CD4-positive, alpha-beta T cell treated with Interleukin-1 beta for 1 hour (primary cell): ENCODE measurements around the gene PPP1R14C.

Experiments
- DNase-seq, 2 donors: peaks; one replicate each; pipeline ENCODE4 v3.0.0-alpha.2; 2020 to 2022

PPP1R14C gene

DNA sequence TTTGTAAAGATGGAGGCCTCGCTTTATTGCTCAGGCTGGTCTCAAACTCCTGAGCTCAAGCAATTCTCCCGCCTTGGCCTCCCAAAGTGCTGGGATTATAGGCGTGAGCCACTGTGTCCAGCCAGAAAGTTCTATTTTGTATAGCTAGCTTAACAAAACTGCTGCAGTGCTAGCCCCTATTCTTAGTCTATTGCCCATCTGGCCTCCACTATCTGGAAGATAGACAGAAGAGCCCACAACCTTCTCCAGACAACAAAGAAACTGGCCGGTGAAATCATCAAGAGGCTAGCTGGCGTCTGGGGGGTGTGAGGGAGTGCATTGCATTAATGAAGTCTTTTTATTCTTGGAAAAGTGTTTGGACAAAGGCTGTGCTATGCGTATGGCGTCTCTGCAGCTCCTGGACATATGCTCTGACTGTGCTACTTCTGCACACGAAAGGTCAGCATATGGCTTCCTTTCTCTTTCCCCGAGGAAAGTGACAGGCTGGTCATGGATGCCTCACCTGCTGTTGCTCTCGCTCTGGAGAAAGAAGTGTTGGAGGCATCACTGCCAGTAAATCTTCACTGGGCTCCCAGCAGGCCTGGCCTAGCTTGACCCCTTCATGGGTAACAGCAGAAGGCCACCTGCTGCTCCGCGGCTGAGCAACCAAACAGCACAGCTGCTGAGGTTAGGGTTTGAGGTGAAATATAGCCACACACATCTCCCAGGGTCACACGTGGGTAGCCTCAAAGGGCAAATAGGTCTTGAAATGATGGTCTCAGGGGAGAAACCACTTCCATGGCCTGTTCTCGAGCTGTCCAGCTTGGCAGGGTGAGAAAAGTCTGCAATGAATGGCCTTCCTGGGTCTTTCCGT, 130.8 kb downstream of the PPP1R14C start:
- no peak for DNase-seq

GRCh38 chr6:150275489-150275888, 132.6 kb downstream of the PPP1R14C start:
- DNase-seq, result no peak

- no peak for DNase-seq
Observed at GRCh38 chr6:150276168-150276936, 133.5 kb downstream of the PPP1R14C start.

DNA sequence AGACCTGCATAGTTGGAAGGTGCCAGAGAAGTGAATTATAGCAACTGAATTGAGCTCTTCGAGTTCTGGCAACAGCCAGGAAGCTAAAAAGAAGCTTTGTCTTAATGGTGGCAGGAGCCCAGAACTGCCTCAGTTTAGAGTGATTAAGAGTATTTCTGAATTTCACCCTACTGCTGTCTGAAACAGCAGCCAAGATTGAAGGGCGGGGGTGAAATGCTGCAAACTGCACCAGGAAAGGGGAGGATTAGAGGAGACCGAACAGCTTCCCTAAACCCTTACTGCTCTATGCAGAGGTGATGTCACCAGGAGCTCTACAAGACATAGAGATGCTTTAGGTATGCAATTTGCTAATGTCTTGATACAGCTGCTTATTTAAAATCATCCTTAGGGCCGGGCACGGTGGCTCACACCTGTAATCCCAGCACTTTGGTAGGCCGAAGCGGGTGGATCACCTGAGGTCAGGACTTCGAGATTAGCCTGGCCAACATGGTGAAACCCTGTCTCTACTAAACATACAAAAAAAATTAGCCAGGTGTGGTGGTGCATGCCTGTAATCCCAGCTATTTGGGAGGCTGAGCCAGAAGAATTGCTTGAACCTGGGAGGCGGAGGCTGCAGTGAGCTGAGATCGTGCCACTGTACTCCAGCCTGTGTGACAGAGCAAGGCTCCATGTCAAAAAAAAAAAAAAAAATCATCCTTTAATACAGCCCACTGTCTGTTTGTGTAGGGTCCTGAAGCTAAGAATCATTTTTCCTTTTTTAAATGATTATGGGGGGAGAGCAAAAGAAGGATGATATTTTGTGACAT, 134.3 kb downstream of the PPP1R14C start:
- no peak for DNase-seq

GRCh38 chr6:150279533-150279932, 136.7 kb downstream of the PPP1R14C start:
- no peak for DNase-seq

DNA sequence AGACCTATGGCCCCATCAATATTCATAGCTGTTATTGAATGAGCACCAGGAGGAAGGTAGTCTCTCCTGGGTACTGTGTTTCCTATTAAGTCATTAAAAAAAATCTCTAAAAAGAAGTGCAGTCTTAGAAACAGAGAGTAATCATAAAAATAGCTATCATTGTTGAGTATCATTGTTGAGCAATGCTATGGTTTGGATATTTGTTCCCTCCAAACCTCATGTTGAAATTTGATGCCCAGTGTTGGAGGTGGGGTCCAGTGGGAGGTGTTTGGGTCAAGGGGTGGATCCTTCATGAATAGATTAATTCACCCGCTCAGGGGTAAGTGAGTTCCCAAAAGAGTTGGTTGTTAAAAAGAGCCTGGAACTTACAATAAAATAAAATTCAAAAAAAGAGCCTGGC, 137.9 kb downstream of the PPP1R14C start:
- no peak for DNase-seq

- DNase-seq, result no peak
Observed at GRCh38 chr6:150281767-150282166, 138.9 kb downstream of the PPP1R14C start.

GRCh38 chr6:150282806-150283205, 140.0 kb downstream of the PPP1R14C start:
- no peak for DNase-seq

DNA sequence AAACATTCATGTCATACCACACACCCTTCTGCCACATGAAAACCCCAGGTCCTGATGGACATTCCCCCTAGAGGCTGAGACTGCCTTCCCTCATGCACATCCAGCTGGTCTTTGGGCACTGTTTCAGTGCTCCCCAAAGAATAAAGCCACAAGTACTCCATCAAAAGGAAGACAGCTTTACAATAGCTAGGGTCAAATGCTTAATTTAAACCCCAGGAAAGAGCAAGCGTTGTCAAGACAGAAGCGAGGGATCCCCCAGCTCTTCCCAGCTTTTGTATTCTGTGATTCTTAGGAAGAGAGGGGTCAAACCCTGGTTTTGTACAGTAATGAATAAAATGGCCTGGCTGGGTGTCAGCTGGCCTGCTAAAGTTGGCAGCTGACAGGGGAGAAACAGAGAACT, 143.6 kb downstream of the PPP1R14C start:
- no peak for DNase-seq

- no peak for DNase-seq
Observed at GRCh38 chr6:150286912-150287311, 144.1 kb downstream of the PPP1R14C start.

GRCh38 chr6:150288456-150288855, 145.6 kb downstream of the PPP1R14C start:
- DNase-seq, result no peak

GRCh38 chr6:150289454-150290071, 146.7 kb downstream of the PPP1R14C start:
- no peak for DNase-seq

DNA sequence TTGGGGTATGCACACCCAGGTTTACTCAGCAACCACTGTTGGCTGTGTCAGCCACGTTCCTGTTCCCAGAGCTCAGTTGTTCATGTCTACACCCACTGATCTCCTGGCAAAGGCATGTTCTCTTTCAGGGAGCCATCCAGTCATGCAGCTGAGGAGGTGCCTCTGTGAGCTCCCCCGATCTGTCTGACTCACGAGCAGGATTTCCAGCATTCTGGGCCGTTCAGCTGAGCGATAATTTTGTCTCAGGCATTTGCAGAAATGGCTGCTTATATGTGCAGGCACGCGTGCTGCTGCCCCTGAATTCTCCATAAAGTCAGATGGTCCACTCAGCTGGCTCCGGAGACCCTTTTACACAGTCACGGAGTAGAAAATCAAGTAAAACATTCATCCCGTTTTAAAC, 147.6 kb downstream of the PPP1R14C start:
- DNase-seq, result no peak

- DNase-seq, result no peak
Observed at GRCh38 chr6:150291968-150292710, 149.3 kb downstream of the PPP1R14C start.

- DNase-seq, result no peak
Observed at GRCh38 chr6:150293019-150293418, 150.2 kb downstream of the PPP1R14C start.

GRCh38 chr6:150293423-150294173, 150.8 kb downstream of the PPP1R14C start:
- no peak for DNase-seq

DNA sequence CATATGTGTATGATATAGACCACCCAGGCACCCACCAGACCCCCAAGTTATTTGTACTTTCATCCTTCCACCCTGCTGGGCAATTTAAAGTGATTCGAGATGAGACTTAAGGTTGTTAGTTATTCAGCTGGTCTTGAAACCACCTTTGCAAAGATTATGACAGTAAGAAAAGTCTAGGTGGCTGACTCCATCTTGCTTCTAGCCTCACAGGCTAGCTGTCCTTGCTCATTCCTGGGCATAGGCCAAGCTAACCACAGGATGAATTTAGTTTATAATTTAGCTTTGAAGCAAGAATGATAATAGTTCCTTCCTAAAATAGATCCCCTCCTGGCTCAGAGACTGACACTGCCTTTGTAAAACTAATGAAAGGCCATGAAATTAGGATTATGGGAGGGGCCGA, 154.0 kb downstream of the PPP1R14C start:
- no peak for DNase-seq

GRCh38 chr6:150297327-150298029, 154.6 kb downstream of the PPP1R14C start:
- no peak for DNase-seq

DNA sequence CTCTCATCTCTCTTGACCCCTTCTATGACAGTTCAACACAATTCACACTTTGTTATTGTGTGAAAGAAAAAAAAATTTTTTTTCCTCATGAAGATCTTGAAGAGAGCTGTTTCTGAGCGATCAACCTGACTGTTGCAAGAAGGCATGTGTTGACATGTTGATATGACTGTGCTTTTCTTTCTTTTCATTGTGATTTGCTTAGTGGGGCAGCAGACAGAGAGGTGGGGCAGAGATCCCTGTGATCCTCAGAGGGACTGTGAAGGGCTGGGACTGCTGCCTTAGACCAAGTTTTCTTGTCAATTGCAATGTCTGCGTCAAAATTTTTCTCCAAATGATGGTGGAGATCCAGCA, 155.2 kb downstream of the PPP1R14C start:
- no peak for DNase-seq

GRCh38 chr6:150298676-150299075, 155.8 kb downstream of the PPP1R14C start:
- no peak for DNase-seq
